GM19351 (cell line): ENCODE measurements around the gene TRPM2.
"Not testable (repeated sequence)": the region's sequence is repeated elsewhere in the genome, so short reads cannot be mapped to it uniquely, and the experiment has no call there.

Experiments
- ATAC-seq: cut with Tn5 transposase; IDR thresholded peaks from one replicate; pipeline ENCODE4 v1.9.1; 2021; ENCODE audit warnings: mild to moderate bottlenecking, moderate library complexity; ENCODE audit not compliant: unreplicated experiment

The TRPM2 gene

DNA sequence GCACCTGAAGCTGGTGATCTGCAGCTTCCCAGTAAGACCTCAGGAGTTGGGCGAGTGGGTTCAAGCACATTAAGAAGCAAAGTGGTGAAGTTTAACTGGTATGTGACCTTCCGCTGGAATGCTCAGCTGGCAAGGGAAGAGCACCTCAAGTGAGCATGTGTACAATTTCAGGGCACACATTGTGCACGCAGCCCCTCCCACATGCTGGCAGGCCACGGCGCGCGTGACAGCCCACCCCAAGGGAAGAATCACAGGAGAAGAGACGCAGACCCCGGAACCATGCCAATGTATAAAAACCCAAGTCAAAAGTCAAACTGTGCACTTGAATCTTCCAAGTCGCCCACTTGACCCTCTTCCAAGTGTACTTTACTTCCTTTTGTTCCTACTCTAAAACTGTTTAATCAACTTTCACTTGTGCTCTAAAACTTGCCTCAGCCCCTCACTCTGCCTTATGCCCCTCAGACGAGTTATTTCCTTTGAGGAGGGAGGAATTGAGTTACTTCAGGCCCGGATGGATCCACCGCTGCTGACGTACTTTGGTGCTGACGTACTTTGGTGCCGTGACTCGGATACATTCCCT, 121.9 kb downstream of the TRPM2 start:
- ATAC-seq, result no peak

DNA sequence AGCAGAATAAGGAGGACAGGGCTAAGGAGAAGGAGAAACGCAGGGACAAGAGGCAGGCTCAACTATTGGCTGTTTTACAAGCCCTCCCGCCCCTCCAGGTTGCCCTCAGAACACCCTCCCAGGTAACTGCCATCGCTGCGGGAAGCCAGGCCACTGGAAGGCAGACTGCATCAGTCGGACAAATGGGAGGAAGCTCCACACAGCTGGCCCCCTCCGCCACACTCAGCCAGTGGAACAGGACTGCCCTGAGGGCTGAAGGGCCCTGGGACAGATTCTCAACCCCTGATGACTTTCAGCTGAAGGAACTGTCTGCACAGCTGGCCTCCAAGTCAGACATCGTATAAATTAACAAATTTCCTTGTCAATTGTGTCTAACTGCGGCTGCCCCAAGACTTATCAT, 123.7 kb downstream of the TRPM2 start:
- ATAC-seq, result no peak

DNA sequence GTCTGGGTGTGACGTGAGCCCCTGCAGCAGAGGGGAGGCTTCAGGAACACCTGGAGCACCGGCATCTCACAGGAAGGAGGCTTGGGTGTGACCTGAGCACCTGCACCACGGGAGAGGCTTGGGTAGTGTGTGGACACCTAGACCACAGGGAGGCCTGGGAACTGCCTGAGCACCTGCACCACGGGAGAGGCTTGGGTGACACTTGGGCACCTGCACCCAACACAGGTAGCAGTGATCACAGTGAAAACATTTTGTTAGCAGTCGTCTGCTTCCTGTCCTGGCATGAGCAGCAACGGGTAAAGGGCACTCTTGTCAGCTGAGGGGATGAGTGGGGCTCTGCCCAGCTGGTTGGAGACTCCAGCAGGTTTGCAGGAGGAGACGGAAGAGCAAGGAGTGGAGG, 124.3 kb downstream of the TRPM2 start:
- no peak for ATAC-seq

DNA sequence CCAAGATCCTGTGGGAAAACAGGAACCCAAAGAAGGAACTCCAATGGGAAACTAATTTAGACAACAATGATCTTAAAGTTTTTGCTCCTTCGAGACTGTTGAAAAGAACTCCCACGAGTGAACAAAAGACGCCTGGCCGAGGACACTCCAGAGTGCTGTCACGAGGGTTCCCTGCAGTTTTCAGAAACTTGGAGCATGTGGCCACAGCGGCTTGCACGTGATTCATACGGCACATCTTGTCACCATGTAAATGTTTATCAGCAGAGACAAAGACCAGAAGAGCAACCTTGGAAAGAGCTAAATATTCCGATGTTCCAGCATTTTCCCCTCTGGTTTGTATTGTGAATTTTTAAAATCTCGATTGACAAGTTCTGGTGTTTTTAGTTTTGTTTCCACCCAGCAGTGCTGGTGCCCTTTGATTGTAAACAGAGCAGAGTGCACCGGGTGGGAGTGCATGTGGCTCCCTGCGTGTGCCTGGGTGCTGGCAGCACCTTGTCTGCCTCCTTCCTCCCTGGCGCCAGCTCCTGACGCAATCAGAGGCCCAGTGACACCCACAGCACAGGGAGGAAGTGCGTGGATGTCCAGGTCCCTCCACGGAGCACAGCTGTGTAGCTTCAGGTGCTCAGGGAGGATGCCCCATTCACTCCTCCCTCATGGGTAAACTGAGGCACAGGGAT, 124.8 kb downstream of the TRPM2 start:
- no peak for ATAC-seq

DNA sequence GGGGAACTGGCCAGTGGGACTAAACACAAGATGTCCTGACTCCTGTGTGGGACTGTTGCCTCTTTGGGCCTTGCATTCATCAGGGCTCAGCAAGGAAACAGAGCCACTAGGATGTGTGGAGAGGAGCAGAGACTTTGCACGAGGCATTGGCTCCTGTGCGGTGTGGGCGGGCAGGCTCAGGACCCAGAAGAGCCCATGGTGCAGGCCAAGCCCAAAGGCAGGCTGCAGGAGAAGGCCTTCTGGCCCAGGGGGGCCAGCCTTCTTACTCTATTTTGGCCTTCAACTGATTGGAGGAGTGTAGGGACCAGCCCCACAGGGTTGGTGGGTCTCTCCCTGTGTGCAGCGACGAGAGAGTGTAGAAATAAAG, 125.4 kb downstream of the TRPM2 start:
- ATAC-seq, result no peak

- ATAC-seq, result not testable (repeated sequence)
Observed at GRCh38 chr21:44479556-44480199, 126.3 kb downstream of the TRPM2 start.

- no peak for ATAC-seq
Observed at GRCh38 chr21:44480200-44481053, 127.0 kb downstream of the TRPM2 start.

DNA sequence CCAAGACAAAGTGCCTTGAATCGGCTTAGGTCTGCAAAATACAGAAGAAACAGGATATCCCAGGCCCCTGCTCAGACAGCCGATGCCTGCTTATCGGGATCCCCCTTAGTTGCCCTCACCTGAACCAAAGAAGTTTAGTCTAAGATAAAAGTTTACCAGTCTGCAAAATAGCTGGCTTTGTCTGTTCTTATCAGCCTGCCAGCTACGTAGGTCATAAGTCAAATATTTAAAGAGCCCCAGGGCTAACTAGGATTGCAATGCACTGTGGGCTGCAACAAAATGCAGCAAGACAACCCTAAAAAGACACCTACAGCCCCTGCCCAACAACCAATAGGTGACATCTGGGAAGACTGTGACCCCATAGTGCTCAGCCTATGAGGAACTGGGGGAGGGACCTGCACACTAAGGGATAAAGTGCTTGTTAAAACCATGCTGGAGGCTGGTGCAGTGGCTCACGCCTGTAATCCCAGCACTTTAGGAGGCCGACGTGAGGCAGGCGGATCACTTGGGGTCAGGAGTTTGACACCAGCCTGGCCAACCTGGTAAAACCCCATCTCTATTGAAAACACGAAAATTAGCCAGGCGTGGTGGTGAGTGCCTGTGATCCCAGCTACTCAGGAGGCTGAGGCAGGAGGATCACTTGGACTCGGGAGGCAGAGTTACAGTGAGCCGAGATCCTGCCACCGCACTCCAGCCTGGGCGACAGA, 129.3 kb downstream of the TRPM2 start:
- ATAC-seq, result no peak

GRCh38 chr21:44483288-44484237, 130.1 kb downstream of the TRPM2 start:
- no peak for ATAC-seq

GRCh38 chr21:44484498-44485253, 131.3 kb downstream of the TRPM2 start:
- ATAC-seq, result no peak

DNA sequence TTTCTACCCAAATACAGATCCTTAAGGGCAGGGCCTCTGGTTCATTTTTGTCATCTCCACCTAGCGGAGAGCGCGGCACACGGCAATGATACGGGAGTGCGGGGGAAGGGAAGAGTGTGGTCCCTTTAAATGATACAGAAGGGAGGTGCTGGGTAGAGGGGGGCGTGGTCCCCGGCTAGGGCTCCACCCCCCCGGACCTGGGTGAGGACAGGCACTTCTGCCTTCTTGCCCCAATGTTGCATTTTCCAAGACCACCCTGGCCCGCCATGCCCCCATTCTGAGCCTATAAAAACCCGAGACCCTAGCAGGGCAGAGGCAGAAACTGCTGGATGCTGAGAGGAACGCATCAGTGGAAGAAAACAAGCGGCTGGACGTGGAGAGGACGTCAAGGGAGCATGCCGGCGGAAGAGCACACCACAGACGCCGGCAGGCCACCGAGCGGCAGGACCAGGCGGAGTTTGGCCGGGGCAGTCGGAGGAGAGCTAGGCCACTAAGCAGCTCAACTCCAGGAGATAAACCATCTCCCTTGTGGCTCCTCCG, 131.9 kb downstream of the TRPM2 start:
- ATAC-seq, result no peak

DNA sequence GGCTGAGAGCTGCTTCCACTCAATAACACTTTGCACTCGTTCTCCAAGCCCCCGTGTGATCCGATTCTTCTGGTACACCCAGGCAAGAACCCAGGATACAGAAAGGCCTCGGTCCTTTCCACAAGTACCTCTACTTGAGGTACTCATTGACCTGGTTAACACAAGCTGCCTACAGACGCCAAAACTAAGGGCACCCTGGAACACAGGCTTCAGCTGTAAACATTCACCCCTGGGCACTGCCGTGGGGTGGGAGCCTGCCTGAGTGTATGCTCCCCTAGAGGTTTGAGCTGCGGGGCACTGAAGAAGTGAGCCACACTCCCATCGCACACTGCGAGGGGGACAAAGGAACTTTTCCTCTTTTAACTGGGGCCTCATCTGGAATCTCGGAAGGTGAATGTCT, 132.4 kb downstream of the TRPM2 start:
- no peak for ATAC-seq

DNA sequence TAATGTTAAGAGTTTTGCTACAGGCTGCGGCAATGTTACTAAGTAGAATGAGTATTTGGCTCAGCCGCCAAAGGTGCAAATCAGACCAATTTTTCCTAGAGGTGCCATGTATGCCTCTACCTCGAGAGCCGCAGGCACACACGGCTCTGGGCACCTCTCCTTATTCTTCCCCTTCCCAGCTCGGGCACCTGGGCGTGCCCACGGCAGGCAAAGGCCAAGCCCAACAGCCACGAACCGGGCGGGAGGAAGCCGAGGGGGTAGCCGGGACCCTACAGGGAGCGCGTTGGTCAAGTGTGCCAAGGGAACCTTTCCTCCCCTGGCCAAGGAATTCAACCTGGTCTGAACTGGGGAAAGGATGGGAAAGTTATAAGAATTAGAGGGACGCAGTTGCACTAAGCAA, 132.9 kb downstream of the TRPM2 start:
- ATAC-seq, result no peak

GRCh38 chr21:44487831-44488230, 134.4 kb downstream of the TRPM2 start:
- no peak for ATAC-seq

GRCh38 chr21:44489962-44490361, 136.5 kb downstream of the TRPM2 start:
- ATAC-seq, result no peak

DNA sequence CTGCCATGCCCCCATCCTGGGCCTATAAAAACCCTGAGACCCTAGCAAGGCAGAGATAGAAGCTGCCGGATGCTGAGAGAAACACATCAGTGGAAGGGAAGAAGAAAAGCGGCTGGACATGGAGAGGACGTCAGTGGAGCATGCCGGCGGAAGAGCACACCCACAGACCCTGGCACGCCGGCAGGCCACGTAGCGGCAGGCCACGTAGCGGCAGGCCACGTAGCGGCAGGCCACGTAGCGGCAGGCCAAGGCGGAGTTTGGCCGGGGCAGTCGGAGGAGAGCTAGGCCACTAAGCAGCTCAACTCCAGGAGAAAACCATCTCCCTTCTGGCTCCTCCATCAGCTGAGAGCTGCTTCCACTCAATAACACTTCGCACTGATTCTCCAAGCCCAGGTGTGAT, 137.0 kb downstream of the TRPM2 start:
- no peak for ATAC-seq

DNA sequence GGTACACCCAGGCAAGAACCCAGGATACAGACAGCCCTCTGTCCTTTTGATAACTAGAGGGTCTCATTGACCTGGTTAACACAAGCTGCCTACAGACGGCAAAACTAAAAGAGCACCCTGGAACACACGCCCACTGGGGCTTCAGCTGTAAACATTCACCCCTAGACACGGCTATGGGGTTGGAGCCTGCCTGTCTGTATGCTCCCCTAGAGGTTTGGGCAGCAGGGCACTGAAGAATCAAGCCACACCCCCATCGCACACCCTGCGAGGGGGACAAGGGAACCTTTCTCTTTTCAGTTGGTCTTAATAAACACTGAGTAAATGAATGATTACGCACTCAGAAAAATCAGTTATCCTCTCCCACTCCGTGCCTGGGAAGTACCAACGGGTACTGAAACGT, 137.4 kb downstream of the TRPM2 start:
- ATAC-seq, result no peak
